Thyroid gland (tissue), 4 donors: ENCODE measurements around the gene CMC1. TPM values are rescaled to one million over a fixed set of nuclear protein-coding genes. Genes with fewer than 3 reads are reported as not detected.

Experiments
- DNase-seq, 2 donors: peaks; one replicate each; pipeline ENCODE4 v3.0.0-alpha.2; 2019
- H3K27ac ChIP-seq, 3 donors: fragments of 200-600 bp; sonication (generic); 1 replicate in 2 of 3; 2 replicates in 1 of 3; pipeline ENCODE4 v1.5.1; 2016 to 2019; ENCODE audit warnings: mild to moderate bottlenecking in 1 of 3, moderate library complexity in 1 of 3
- H3K27me3 ChIP-seq: fragments of 200-600 bp; sonication (generic); one replicate; pipeline ENCODE4 v1.5.1; 2019
- H3K36me3 ChIP-seq, 2 donors: fragments of 200-600 bp; sonication (generic); one replicate each; pipeline ENCODE4 v1.5.1; 2016 to 2019
- H3K4me1 ChIP-seq, 2 donors: fragments of 200-600 bp; sonication (generic); one replicate each; pipeline ENCODE4 v1.5.1; 2017 to 2019
- H3K4me3 ChIP-seq, 3 donors: fragments of 200-600 bp; sonication (generic); replicated peaks in 1 of 3; 1 replicate in 2 of 3; 2 replicates in 1 of 3; pipeline ENCODE4 v1.5.1; 2016; ENCODE audit warnings: mild to moderate bottlenecking in 1 of 3
- H3K9me3 ChIP-seq: fragments of 200-600 bp; sonication (generic); one replicate; pipeline ENCODE4 v1.5.1; 2017
- CTCF ChIP-seq, 6 experiments: fragments of 200-600 bp in 3 of 6; fragments of 450-650 bp in 3 of 6; sonication (generic) in 3 of 6; IDR thresholded peaks; one replicate each; pipeline ENCODE4 v1.5.1; 2016 to 2019; ENCODE audit warnings: antibody characterized with exemption in 6 of 6, mild to moderate bottlenecking in 2 of 6, inconsistent platforms in 1 of 6, moderate library complexity in 1 of 6
- POLR2A ChIP-seq, 2 donors: fragments of 450-650 bp; IDR thresholded peaks; one replicate each; pipeline ENCODE4 v1.6.1; 2017; ENCODE audit warnings: antibody characterized with exemption in 2 of 2, mild to moderate bottlenecking in 2 of 2, moderate library complexity in 1 of 2
- WGBS, 2 donors: methylation state at CpG; one replicate each; pipeline ENCODE4 v1.1.5; 2017; 5-methylcytosine and 5-hydroxymethylcytosine counted together
- intact Hi-C: fragments of 100-400 bp; cut with DNase I; formaldehyde crosslinking; loops from one replicate; pipeline ENCODE4 v1.15.1; 2023
- total RNA-seq, 4 donors: library from RNA; depleted of rRNA; stranded (reverse); fragments of >200 nt; gene quantifications; one replicate each; pipeline ENCODE4 v1.2.3, GENCODE V29; 2016

The CMC1 gene
- total RNA-seq, 4 donors from 2014 or later, result 3.0 to 22.7 (median 8.3) TPM

- peak in 2 of 6 experiments; percentile 10 to 15 for TF ChIP-seq CTCF (IDR thresholded peaks at IDR 0.05)
- peak in 1 of 2 donors; percentile 84 for TF ChIP-seq POLR2A (IDR thresholded peaks at IDR 0.05)
- Histone ChIP-seq H3K4me3 (peak within 1 kb of the TSS; percentile 55 to 94 (median 65)), H3K36me3 (no peaks in the 10 kb centered on the region), H3K27me3 (no peaks in the 10 kb centered on the region), H3K9me3 (no peaks in the 10 kb centered on the region), H3K27ac (peak within 1 kb of the TSS; percentile 80 to 99 (median 98)), H3K4me1 (peaks cover 22 to 25% of the 10 kb centered on the region in 2 donors)
- WGBS, 2 donors, result 0% methylated on average over 16 to 50 of the region's 83 CpGs
- peak; percentile 97 for DNase-seq
- intact Hi-C loops, result no loop called here
These were observed 107.4 kb downstream of the CMC1 start, which contains the start of the genes AZI2 and ZCWPW2 for GRCh38 chr3:28348629-28349468. AZI2 (minus strand) TSS chr3:28348824; CDS start chr3:28340617, 8,207 bp downstream. ZCWPW2 (plus strand) TSS chr3:28348721; CDS start chr3:28413069, 64,348 bp downstream.

- Histone ChIP-seq H3K27ac (peak overlapping the region; percentile 80 to 99 (median 98)), H3K9me3 (no peaks in the 10 kb centered on the region), H3K4me3 (peak overlapping the region; percentile 55 to 94 (median 65)), H3K27me3 (no peaks in the 10 kb centered on the region), H3K4me1 (peaks cover 22 to 25% of the 10 kb centered on the region in 2 donors), H3K36me3 (no peaks in the 10 kb centered on the region)
- TF ChIP-seq CTCF (IDR thresholded peaks at IDR 0.05) (peak in 2 of 6 experiments; percentile 2 to 21), POLR2A (IDR thresholded peaks at IDR 0.05) (no peak)
- no peak for DNase-seq
- intact Hi-C loops, result no loop called here
- 20 to 29% methylated on average over 13 of the region's 13 CpGs for WGBS, 2 donors
These were observed 108.1 kb downstream of the CMC1 start for GRCh38 chr3:28349469-28350000.

Other genes with a start within 250 kb of the CMC1 start
- gene ZCWPW2, start 107.1 kb downstream of the CMC1 start, total RNA-seq, result 1 to 10 TPM in 2 of 4 donors, under 1 TPM in 1, not detected in 1; 0.49 to 2.6 (median 1.1) TPM
- 10 to 100 TPM; 55.9 to 75.3 (median 60.5) TPM for gene AZI2, start 107.2 kb downstream of the CMC1 start, total RNA-seq